ENCODE data around the gene BSN.

Gene BSN

GRCh38 chr3:49629451-49629850, 75.2 kb downstream of the BSN start:
- DNase-seq: no peak

- DNase-seq: no peak
These were observed 75.6 kb downstream of the BSN start for GRCh38 chr3:49629866-49630265.

GRCh38 chr3:49630784-49631183, 76.5 kb downstream of the BSN start:
- DNase-seq: no peak

DNA sequence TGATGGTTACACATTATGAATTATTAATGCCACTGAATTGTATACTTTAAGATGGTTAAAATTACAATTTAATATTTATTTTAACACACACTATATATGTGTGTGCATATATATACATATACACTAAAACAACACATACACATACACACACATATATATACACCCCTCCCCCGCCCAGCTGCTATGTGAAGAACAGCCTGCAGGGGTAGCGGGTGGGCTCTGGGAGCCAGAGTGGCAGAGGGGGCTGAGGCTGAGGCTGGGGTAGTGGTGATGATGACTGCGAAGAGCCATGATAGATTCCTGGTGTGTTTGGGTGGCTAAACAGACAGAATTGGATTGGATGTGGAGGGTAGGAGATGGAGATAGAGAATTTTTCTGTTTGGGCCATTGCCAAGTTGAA, 80.5 kb downstream of the BSN start:
- no peak for DNase-seq

DNA sequence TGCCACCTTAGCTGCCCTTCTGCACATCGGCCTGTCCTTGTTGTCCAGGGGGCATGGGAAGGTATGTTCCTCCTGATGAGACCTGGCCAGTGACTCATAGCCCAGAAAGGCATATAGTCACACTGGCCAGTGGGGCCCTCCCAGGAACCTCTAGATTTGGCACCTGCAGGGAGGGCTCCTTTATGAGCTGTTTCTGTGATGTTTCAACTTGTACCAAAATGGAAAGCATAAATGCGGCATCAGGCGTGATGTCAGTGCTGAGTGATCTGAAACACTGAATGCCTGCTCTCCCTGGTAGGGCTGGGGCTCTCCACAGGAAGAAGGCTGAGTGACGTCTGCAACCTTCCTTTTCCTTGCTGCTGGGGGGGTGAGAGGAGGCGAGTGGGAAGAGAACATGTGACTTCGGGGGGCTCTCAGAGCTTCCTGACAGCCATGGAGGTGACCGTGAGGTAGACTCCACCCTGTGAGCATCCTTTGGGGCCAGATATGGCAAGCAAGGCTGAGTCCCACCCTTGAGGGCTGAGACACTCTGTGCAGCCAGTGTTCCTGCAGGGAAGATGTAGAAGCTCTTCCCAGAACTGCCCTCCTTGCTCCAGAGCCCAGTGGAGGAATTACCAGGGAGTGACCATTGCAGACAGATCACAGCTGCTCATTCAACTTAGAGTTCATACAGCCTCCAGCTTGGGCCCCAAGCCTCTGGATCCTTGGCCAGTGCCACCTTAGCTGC, 82.8 kb downstream of the BSN start:
- no peak for DNase-seq

GRCh38 chr3:49638445-49638844, 84.2 kb downstream of the BSN start:
- DNase-seq: no peak

DNA sequence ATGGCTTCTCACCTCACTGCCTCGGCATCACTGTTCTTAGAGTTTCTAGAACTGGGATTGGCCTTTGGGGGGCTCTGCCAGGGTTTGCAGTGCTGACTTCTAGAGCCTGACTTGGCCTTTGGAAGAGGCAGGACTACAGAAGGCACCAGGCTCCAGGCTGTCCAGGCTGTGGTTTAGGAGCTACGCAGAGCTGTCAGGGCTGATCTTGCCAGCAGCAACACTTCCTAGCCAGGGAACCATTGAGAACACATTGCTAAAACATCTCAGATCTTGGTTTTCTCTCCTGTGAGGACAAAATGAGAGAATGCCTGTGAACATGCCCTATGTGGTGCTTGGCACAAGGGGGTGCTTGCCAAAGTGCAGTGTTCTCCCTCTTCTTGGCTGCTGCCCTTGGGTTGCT, 85.3 kb downstream of the BSN start:
- no peak for DNase-seq

DNA sequence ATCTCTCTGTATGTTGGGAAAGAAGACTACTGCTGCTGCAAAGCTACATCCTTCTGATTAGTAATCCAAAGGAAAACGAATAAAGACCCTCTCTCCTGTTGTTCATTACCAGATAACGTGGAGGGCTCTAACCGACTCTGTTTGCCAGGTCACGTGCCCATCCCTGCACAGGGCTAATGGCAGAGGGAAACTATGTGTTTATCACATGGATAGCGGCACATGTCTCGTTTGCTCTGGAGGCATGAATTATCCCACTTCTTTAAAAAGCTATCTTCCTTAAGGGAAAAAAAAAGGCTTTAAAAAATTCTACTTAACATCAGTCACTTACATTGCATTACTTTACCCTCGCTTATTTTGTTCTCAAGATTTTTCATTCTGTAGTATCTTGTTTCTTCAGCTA, 87.0 kb downstream of the BSN start:
- no peak for DNase-seq

- DNase-seq: no peak
These were observed 87.8 kb downstream of the BSN start for GRCh38 chr3:49641921-49642707.

- DNase-seq: no peak
These were observed 88.5 kb downstream of the BSN start for GRCh38 chr3:49642708-49643145.

- DNase-seq: no peak
These were observed 90.4 kb downstream of the BSN start for GRCh38 chr3:49644684-49645083.

- DNase-seq: no peak
These were observed 92.0 kb downstream of the BSN start for GRCh38 chr3:49646236-49646635.

DNA sequence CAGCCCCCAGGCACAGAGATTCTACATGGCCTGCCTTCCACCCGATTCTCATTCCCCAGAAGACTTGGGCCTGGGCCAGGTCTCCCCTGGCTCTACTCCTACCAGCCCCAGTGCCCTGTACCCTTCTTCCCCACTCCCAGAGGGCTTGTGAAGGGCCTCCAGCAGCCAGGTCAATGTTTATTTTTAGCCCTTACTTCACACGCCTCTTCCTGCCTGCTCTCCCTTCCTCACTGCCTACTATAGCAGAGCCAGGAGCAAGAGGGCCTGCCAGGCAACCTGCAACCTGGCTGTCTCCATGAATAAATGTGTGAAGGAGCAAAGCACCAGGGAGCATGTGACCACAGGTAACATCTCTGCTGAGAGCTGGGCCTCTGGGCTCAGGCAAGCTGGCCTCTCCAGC, 93.5 kb downstream of the BSN start:
- DNase-seq: no peak

DNA sequence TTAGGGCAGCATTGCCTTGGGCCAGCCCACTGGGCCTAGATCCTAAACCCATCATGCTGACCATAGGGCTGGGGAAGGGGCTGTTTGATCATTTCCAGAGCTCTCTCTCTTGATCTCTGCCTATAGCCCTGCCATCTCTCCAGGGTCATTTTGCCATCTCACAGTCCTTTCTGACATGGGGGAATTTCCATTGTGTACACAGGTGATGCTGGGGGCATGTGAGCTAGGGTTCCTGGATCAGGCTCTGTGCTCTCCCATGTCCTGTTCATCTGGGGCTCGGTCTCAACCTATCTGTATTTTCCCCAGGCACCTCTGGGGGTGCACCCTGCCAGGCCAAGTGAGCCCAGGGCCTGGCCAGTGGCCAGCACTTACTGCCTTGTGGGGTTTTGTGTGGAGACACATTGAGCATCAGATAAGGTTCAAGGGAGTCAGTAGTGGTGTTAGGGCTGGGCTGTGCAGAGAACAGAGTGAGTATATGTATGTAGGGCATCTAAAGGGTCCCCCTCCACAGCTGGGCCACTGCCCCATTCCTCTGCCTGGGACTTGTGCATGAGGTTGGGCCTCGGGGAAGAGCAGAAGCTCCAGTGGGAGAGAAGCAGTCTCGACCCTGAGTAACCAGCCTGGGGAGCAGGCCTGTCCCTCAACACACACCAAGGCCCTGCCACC, 94.2 kb downstream of the BSN start:
- no peak for DNase-seq

GRCh38 chr3:49649576-49649975, 95.3 kb downstream of the BSN start:
- no peak for DNase-seq

- DNase-seq: no peak
These were observed 95.9 kb downstream of the BSN start for GRCh38 chr3:49650177-49650576.

DNA sequence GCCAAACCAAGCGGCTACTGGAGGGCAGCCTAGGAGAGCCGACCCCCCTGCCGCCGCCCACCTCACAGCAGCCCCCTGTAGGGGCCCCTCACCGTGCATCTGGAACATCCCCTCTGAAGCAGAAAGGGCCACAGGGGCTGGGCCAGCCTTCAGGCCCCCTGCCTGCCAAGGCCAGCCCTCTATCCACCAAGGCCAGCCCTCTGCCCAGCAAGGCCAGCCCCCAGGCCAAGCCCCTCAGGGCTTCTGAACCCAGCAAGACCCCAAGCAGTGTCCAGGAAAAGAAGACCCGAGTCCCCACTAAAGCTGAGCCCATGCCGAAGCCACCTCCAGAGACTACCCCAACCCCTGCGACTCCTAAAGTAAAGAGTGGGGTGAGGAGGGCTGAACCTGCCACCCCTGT, 96.4 kb downstream of the BSN start:
- DNase-seq: no peak

GRCh38 chr3:49652218-49652902, 98.1 kb downstream of the BSN start:
- no peak for DNase-seq

- DNase-seq: no peak
These were observed 98.7 kb downstream of the BSN start for GRCh38 chr3:49652903-49653415.

DNA sequence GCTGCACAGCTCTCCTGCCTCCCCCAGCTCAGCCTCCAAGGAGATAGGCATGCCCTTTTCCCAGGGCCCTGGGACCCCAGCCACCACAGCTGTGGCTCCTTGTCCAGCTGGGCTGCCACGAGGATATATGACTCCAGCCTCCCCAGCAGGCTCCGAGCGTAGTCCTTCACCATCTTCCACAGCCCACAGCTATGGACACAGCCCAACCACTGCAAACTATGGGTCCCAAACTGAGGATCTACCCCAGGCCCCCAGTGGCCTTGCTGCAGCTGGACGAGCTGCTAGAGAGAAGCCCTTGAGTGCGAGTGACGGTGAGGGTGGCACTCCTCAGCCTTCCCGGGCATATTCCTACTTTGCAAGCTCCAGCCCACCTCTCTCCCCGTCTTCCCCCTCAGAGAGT, 99.3 kb downstream of the BSN start:
- DNase-seq: no peak

DNA sequence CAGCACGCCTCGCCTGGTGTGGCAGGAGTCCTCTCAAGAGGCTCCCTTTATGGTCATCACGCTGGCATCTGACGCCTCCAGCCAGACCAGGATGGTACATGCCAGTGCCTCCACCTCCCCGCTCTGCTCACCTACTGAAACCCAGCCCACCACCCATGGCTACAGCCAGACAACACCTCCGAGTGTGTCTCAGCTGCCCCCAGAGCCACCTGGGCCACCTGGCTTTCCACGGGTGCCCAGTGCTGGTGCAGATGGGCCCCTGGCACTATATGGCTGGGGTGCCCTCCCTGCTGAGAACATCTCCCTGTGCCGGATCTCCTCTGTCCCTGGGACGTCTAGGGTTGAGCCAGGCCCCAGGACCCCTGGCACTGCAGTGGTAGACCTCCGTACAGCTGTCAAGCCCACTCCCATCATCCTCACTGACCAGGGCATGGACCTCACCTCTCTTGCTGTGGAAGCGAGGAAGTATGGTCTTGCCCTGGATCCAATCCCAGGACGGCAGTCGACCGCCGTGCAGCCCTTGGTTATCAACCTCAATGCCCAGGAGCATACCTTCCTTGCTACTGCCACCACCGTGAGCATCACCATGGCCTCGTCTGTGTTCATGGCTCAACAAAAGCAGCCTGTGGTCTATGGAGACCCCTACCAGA, 100.0 kb downstream of the BSN start:
- no peak for DNase-seq

DNA sequence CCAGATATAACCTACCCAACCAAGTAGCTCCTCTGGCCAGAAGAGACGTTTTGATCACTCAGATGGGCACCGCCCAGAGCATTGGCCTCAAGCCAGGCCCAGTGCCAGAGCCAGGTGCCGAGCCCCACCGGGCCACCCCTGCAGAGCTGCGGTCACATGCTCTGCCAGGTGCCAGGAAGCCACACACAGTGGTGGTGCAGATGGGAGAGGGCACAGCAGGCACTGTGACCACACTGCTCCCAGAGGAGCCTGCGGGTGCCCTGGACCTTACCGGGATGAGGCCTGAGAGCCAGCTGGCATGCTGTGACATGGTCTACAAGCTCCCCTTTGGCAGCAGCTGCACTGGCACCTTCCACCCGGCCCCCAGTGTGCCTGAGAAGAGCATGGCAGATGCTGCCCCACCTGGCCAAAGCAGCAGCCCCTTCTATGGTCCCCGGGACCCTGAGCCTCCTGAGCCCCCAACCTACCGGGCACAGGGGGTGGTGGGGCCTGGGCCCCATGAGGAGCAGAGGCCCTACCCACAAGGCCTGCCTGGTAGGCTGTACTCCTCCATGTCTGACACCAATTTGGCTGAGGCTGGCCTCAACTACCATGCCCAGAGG, 100.8 kb downstream of the BSN start:
- DNase-seq: no peak

Measured in activated gamma-delta T cell treated with Interleukin-2 at 50 U/mL for 16 hours (primary cell).